T-helper 1 cell treated with Interleukin-12 subunit alpha and Interleukin-12 subunit beta and Interleukin-4 antibody, amounts not matched to agents 30 μg/mL and 1 μg/mL, for 36 hours (primary cell): Measurements from ENCODE around the gene C6orf120.
A peak's percentile ranks its signal among the peaks of the same experiment; 100 is the strongest.

Source experiments
- H3K27ac Mint-ChIP-seq: one replicate; pipeline ENCODE4 v1.8.0; 2021; ENCODE audit warnings: mild to moderate bottlenecking, mixed read lengths
- H3K27me3 Mint-ChIP-seq: one replicate; pipeline ENCODE4 v1.8.0; 2021; ENCODE audit warnings: low read depth, mixed read lengths
- H3K36me3 Mint-ChIP-seq: one replicate; pipeline ENCODE4 v1.8.0; 2021; ENCODE audit warnings: low read depth, mixed read lengths
- H3K4me1 Mint-ChIP-seq: one replicate; pipeline ENCODE4 v1.8.0; 2021; ENCODE audit warnings: low read depth, mixed read lengths
- H3K4me3 Mint-ChIP-seq: one replicate; pipeline ENCODE4 v1.8.0; 2021; ENCODE audit warnings: mild to moderate bottlenecking, moderate library complexity, mixed read lengths
- H3K9me3 Mint-ChIP-seq: one replicate; pipeline ENCODE4 v1.8.0; 2021; ENCODE audit warnings: mixed read lengths

The C6orf120 gene

GRCh38 chr6:169701954-169702839 is at the start of gene C6orf120, which contains the start of gene WDR27:
Gene C6orf120, plus strand, starts transcription at chr6:169702126. Its CDS starts 334 bp downstream, at chr6:169702460.
Gene WDR27, minus strand, starts transcription at chr6:169702029. Its CDS starts 13,024 bp downstream, at chr6:169689005.
- Mint-ChIP-seq H3K36me3 (peaks cover 15% of the 10 kb centered on the region), H3K4me1 (peaks cover 33% of the 10 kb centered on the region), H3K9me3 (peaks cover 2% of the 10 kb centered on the region), H3K27me3 (no peaks in the 10 kb centered on the region), H3K4me3 (peak within 1 kb of the TSS; percentile 86), H3K27ac (peak within 1 kb of the TSS; percentile 86)

- Mint-ChIP-seq H3K27me3 (no peaks in the 10 kb centered on the region), H3K9me3 (no peaks in the 10 kb centered on the region), H3K27ac (no peak overlapping the region), H3K36me3 (no peaks in the 10 kb centered on the region), H3K4me1 (peaks cover 12% of the 10 kb centered on the region), H3K4me3 (no peak overlapping the region)
These were observed 49.0 kb upstream of the C6orf120 start for GRCh38 chr6:169652896-169653295.

DNA sequence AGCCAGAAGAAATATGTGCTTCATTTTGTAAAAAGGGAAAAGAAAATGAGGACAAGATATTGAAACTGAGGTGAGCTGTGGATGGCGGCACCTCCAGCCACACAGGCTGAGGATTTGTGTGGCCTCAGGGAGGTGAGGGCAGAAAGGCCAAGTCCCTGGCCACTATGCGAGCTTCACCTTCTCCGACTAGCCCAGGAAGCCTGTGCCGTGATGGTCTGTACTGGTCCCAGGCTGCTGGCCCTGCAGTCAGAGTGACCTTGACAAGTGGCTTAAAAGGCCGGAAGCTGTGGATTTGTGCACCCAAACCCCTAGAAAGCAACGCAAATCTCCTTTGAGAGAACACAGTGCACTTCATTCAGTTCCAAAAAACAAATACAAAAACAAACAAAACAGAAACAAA is 48.2 kb upstream of the C6orf120 start:
- Mint-ChIP-seq H3K4me1 (peaks cover 12% of the 10 kb centered on the region), H3K27ac (no peak overlapping the region), H3K9me3 (no peaks in the 10 kb centered on the region), H3K27me3 (no peaks in the 10 kb centered on the region), H3K36me3 (no peaks in the 10 kb centered on the region), H3K4me3 (no peak overlapping the region)

- Mint-ChIP-seq H3K9me3 (no peaks in the 10 kb centered on the region), H3K36me3 (no peaks in the 10 kb centered on the region), H3K27me3 (no peaks in the 10 kb centered on the region), H3K4me3 (peak overlapping the region; percentile 91), H3K4me1 (peaks cover 12% of the 10 kb centered on the region), H3K27ac (peak overlapping the region; percentile 69)
These were observed 47.1 kb upstream of the C6orf120 start for GRCh38 chr6:169654598-169655391.

GRCh38 chr6:169656546-169657283 is 45.2 kb upstream of the C6orf120 start:
- H3K27ac Mint-ChIP-seq = no peak overlapping the region
- H3K4me3 Mint-ChIP-seq = no peak overlapping the region
- no peaks in the 10 kb centered on the region for H3K27me3 Mint-ChIP-seq
- no peaks in the 10 kb centered on the region for H3K9me3 Mint-ChIP-seq
- peaks cover 12% of the 10 kb centered on the region for H3K4me1 Mint-ChIP-seq
- H3K36me3 Mint-ChIP-seq = no peaks in the 10 kb centered on the region

DNA sequence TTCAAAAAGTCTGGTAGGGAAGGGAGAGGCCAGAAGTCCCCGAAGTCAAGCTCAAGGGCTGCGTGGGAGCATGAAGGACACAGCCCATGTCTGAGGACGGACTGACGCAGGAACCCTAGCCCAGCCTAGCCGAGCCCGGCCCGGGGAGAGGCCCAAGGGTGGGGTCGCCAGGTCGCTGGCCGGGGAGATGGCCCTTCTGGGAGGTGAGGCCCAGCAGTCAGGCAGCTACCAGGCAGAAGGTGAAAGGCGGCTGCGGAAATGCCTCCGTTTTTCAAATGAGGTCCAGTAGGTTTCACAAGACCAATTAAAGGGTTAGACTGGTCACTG is 44.7 kb upstream of the C6orf120 start:
- Mint-ChIP-seq H3K9me3 (no peaks in the 10 kb centered on the region), H3K4me3 (no peak overlapping the region), H3K4me1 (peaks cover 12% of the 10 kb centered on the region), H3K36me3 (no peaks in the 10 kb centered on the region), H3K27ac (no peak overlapping the region), H3K27me3 (no peaks in the 10 kb centered on the region)

GRCh38 chr6:169659820-169660610 is 41.9 kb upstream of the C6orf120 start:
- Mint-ChIP-seq H3K4me1 (peaks cover 3% of the 10 kb centered on the region), H3K9me3 (no peaks in the 10 kb centered on the region), H3K36me3 (peaks cover 1% of the 10 kb centered on the region), H3K27me3 (no peaks in the 10 kb centered on the region), H3K4me3 (no peak overlapping the region), H3K27ac (no peak overlapping the region)

- H3K27ac Mint-ChIP-seq = no peak overlapping the region
- no peaks in the 10 kb centered on the region for H3K4me1 Mint-ChIP-seq
- H3K36me3 Mint-ChIP-seq = peaks cover 1% of the 10 kb centered on the region
- no peaks in the 10 kb centered on the region for H3K27me3 Mint-ChIP-seq
- no peaks in the 10 kb centered on the region for H3K9me3 Mint-ChIP-seq
- no peak overlapping the region for H3K4me3 Mint-ChIP-seq
These were observed 41.1 kb upstream of the C6orf120 start for GRCh38 chr6:169660751-169661390.

DNA sequence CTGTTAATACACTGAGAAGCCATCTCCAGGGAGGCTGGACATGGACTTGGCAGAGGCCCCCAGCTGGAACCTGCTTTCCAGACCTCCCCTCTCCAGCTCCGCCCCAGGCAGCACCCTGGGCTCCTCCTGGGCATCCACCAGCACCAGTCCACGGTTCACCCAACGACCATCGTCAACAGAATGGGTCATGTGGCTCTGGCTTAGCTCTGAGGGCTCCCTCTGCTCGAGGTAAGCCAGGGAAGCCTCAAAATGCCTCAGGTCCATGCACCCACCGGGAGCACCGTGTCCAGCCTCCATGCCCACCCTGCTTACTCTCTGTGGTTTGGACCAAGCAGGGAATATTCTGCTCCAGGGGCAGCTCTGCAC is 40.6 kb upstream of the C6orf120 start:
- Mint-ChIP-seq H3K27ac (no peak overlapping the region), H3K9me3 (no peaks in the 10 kb centered on the region), H3K27me3 (no peaks in the 10 kb centered on the region), H3K4me1 (no peaks in the 10 kb centered on the region), H3K36me3 (peaks cover 1% of the 10 kb centered on the region), H3K4me3 (no peak overlapping the region)

DNA sequence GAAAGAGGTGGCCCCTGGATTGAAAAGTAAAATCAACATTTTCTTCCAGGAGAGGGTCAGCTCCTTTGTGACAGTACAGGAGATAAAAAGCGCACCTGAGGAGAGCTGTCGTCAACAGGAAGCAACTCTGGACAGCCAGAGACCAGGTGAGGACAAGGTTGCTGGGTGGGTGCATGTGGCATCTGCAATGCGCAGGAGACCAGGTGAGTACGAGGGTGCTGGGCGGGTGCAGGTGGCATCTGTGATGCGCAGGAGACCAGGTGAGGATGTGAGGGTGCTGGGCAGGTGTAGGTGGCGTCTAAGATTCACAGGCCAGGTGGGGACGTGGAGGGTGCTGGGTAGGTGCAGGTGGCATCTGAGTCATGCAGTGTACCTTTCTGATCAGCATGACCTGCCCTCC is 38.5 kb upstream of the C6orf120 start:
- Mint-ChIP-seq H3K9me3 (no peaks in the 10 kb centered on the region), H3K4me1 (no peaks in the 10 kb centered on the region), H3K27me3 (no peaks in the 10 kb centered on the region), H3K36me3 (peaks cover 1% of the 10 kb centered on the region), H3K4me3 (no peak overlapping the region), H3K27ac (no peak overlapping the region)

DNA sequence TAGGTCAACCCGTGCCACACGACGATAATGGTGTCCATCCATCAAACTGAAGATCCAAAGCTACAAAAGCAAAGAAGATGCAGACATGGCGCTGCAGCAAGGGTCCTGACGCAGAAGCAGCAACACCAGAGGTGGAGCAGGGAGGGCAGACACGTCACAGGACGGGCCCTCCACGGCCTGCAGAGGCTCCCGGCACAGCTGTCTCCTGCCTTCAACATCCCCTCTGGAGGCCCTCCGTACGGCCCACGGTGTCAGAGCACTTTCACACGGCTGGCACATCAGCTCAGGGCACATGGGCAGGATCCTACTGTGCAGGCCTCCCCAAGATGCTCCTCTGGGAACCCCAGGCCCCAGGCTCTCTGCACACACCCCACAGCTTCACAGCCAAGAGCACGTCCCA is 37.7 kb upstream of the C6orf120 start:
- H3K27me3 Mint-ChIP-seq = no peaks in the 10 kb centered on the region
- H3K4me3 Mint-ChIP-seq = no peak overlapping the region
- no peak overlapping the region for H3K27ac Mint-ChIP-seq

GRCh38 chr6:169665289-169665688 is 36.6 kb upstream of the C6orf120 start:
- H3K4me3 Mint-ChIP-seq = no peak overlapping the region
- H3K9me3 Mint-ChIP-seq = no peaks in the 10 kb centered on the region
- peaks cover 1% of the 10 kb centered on the region for H3K36me3 Mint-ChIP-seq
- H3K27me3 Mint-ChIP-seq = no peaks in the 10 kb centered on the region
- no peak overlapping the region for H3K27ac Mint-ChIP-seq
- peaks cover 7% of the 10 kb centered on the region for H3K4me1 Mint-ChIP-seq

More for the DNA sequence above, 37.7 kb upstream of the C6orf120 start:
- Mint-ChIP-seq H3K36me3 (peaks cover 1% of the 10 kb centered on the region), H3K9me3 (no peaks in the 10 kb centered on the region), H3K4me1 (no peaks in the 10 kb centered on the region)

GRCh38 chr6:169666441-169666840 is 35.5 kb upstream of the C6orf120 start:
- peaks cover 1% of the 10 kb centered on the region for H3K36me3 Mint-ChIP-seq
- H3K4me1 Mint-ChIP-seq = peaks cover 7% of the 10 kb centered on the region
- H3K27ac Mint-ChIP-seq = no peak overlapping the region
- H3K4me3 Mint-ChIP-seq = no peak overlapping the region
- no peaks in the 10 kb centered on the region for H3K27me3 Mint-ChIP-seq
- H3K9me3 Mint-ChIP-seq = no peaks in the 10 kb centered on the region
